IMR-90 (cell line): Measurements from ENCODE around the gene MRPS5. TPM values are rescaled to one million over a fixed set of nuclear protein-coding genes. Genes with fewer than 3 reads are reported as not detected.

ENCODE experiments used
- ATAC-seq: fragments of 200-7000 bp; cut with Tn5 transposase; 2 replicates; pipeline ENCODE4 v1.9.1; 2020; ENCODE audit warnings: low read depth, mild to moderate bottlenecking, moderate library complexity
- BruUV-seq: library from RNA; stranded (reverse); fragments of 400-500 nt; replicated peaks from 2 replicates; lab custom pipeline; 2021; lab: Mats Ljungman, UMichigan
- CTCF ChIA-PET: fragments of 300-600 bp; formaldehyde crosslinking; extraction: SDS; loops from one replicate; lab custom pipeline; 2021; ENCODE audit warnings: antibody characterized with exemption; lab: Yijun Ruan, JAX
- POLR2A ChIA-PET: fragments of 300-600 bp; sonication (Branson Sonifier 250); formaldehyde crosslinking; loops from one replicate; lab custom pipeline; 2022; ENCODE audit warnings: antibody characterized with exemption; ENCODE audit not compliant: unreplicated experiment; lab: Charles Lee
- DNase-seq: peaks from one replicate; pipeline ENCODE4 v3.0.0; 2013
- H2AFZ ChIP-seq: replicated peaks from 2 replicates; pipeline ENCODE3; 2013; ENCODE audit warnings: low read length, mild to moderate bottlenecking; ENCODE audit not compliant: poor library complexity
- H2AK5ac ChIP-seq: 2 replicates; pipeline ENCODE4 v1.6.1; 2013; ENCODE audit warnings: low read depth, low read length, inconsistent platforms
- H2AK9ac ChIP-seq: replicated peaks from 2 replicates; pipeline ENCODE3; 2013; ENCODE audit warnings: mild to moderate bottlenecking, low read depth, low read length, moderate library complexity; ENCODE audit not compliant: poor library complexity
- H2BK120ac ChIP-seq: 2 replicates; pipeline ENCODE4 v1.6.1; 2013; ENCODE audit warnings: low read depth, low read length, inconsistent platforms
- H2BK15ac ChIP-seq: 3 replicates; pipeline ENCODE4 v1.6.1; 2013; ENCODE audit warnings: low read depth, low read length, inconsistent platforms
- H2BK20ac ChIP-seq: 2 replicates; pipeline ENCODE4 v1.6.1; 2013; ENCODE audit warnings: low read depth, mild to moderate bottlenecking, inconsistent platforms, low read length, moderate library complexity
- H2BK5ac ChIP-seq: 2 replicates; pipeline ENCODE4 v1.6.1; 2013; ENCODE audit warnings: mild to moderate bottlenecking, low read depth, low read length, inconsistent platforms; ENCODE audit not compliant: poor library complexity, severe bottlenecking
- H3K14ac ChIP-seq: replicated peaks from 2 replicates; pipeline ENCODE4 v1.6.1; 2013; ENCODE audit warnings: low read depth, low read length, inconsistent platforms
- H3K18ac ChIP-seq: 2 replicates; pipeline ENCODE4 v1.6.1; 2013; ENCODE audit warnings: low read depth, low read length, control low read depth
- H3K23ac ChIP-seq: 2 replicates; pipeline ENCODE4 v1.6.1; 2013; ENCODE audit warnings: low read depth, low read length, inconsistent platforms
- H3K27ac ChIP-seq: 2 replicates; pipeline ENCODE4 v1.5.1; 2013; ENCODE audit warnings: mild to moderate bottlenecking, control low read depth, low read length; ENCODE audit not compliant: insufficient read depth
- H3K27me3 ChIP-seq: 2 replicates; pipeline ENCODE4 v1.6.1; 2013; ENCODE audit warnings: low read length; ENCODE audit not compliant: control insufficient read depth, insufficient read depth
- H3K36me3 ChIP-seq: 2 replicates; pipeline ENCODE4 v1.6.1; 2013; ENCODE audit warnings: low read length, mixed read lengths; ENCODE audit not compliant: control insufficient read depth, insufficient read depth
- H3K4ac ChIP-seq: 2 replicates; pipeline ENCODE4 v1.6.1; 2013; ENCODE audit warnings: low read depth, low read length, inconsistent platforms
- H3K4me1 ChIP-seq: 2 replicates; pipeline ENCODE4 v1.6.1; 2013; ENCODE audit warnings: low read length, mixed read lengths; ENCODE audit not compliant: control insufficient read depth, insufficient read depth
- H3K4me2 ChIP-seq: 2 replicates; pipeline ENCODE4 v1.6.1; 2013; ENCODE audit warnings: low read depth, mild to moderate bottlenecking, control low read depth, low read length, moderate library complexity
- H3K4me3 ChIP-seq: 2 replicates; pipeline ENCODE4 v1.5.1; 2013; ENCODE audit warnings: low read depth, mild to moderate bottlenecking, control low read depth, low read length, moderate library complexity; ENCODE audit not compliant: insufficient read depth
- H3K56ac ChIP-seq: 2 replicates; pipeline ENCODE4 v1.6.1; 2013; ENCODE audit warnings: low read length, inconsistent platforms; ENCODE audit not compliant: insufficient read depth; ENCODE audit errors: extremely low read depth
- H3K79me1 ChIP-seq, 2 experiments: 2 replicates each; pipeline ENCODE4 v1.6.1; 2013; ENCODE audit warnings: low read length in 2 of 2, inconsistent platforms in 1 of 2, low read depth in 1 of 2
- H3K9ac ChIP-seq: 2 replicates; pipeline ENCODE4 v1.6.1; 2013; ENCODE audit warnings: low read depth, low read length, control low read depth
- H3K9me1 ChIP-seq: 2 replicates; pipeline ENCODE4 v1.6.1; 2013; ENCODE audit warnings: low read length, inconsistent platforms; ENCODE audit not compliant: insufficient read depth
- H3K9me3 ChIP-seq: 2 replicates; pipeline ENCODE4 v1.6.1; 2013; ENCODE audit warnings: low read length; ENCODE audit not compliant: control insufficient read depth, insufficient read depth
- H4K20me1 ChIP-seq: 2 replicates; pipeline ENCODE4 v1.6.1; 2013; ENCODE audit warnings: low read length, inconsistent platforms; ENCODE audit not compliant: insufficient read depth
- H4K5ac ChIP-seq: 2 replicates; pipeline ENCODE4 v1.6.1; 2013; ENCODE audit warnings: mild to moderate bottlenecking, low read depth, low read length, control low read depth
- H4K8ac ChIP-seq, 2 experiments: 2 replicates each; pipeline ENCODE4 v1.6.1; 2013; ENCODE audit warnings: low read depth in 2 of 2, low read length in 2 of 2, control low read depth in 1 of 2, inconsistent platforms in 1 of 2
- H4K91ac ChIP-seq: 2 replicates; pipeline ENCODE4 v1.6.1; 2013; ENCODE audit warnings: low read depth, low read length, inconsistent platforms; ENCODE audit not compliant: insufficient read depth
- FOS ChIP-seq: fragments of 150-350 bp; IDR thresholded peaks from 2 replicates; pipeline ENCODE4 v1.6.1; 2016; ENCODE audit warnings: low read depth, low read length
- MXI1 ChIP-seq: IDR thresholded peaks from 2 replicates; pipeline ENCODE4 v1.6.1; 2012; ENCODE audit warnings: low read depth, mild to moderate bottlenecking, low read length, moderate library complexity, borderline replicate concordance
- NFE2L2 ChIP-seq: fragments of 150-350 bp; IDR thresholded peaks from 2 replicates; pipeline ENCODE4 v1.6.1; 2016; ENCODE audit warnings: low read depth, mild to moderate bottlenecking, low read length
- POLR2A ChIP-seq: IDR thresholded peaks from 2 replicates; pipeline ENCODE4 v1.6.1; 2012; ENCODE audit warnings: mild to moderate bottlenecking, low read depth, low read length
- RFX5 ChIP-seq: IDR thresholded peaks from 2 replicates; pipeline ENCODE4 v1.8.0; 2012; ENCODE audit warnings: low read depth, mild to moderate bottlenecking, low read length, moderate library complexity
- WGBS, 2 experiments: methylation state at CpG; one replicate each; pipeline versions ENCODE4 v1.1.5 to v1.1.7; 2013; ENCODE audit warnings: missing lambda C conversion rate in 2 of 2; ENCODE audit not compliant: insufficient read length in 1 of 2; ENCODE audit errors: extremely low coverage in 2 of 2; 5-methylcytosine and 5-hydroxymethylcytosine counted together
- dilution Hi-C: fragments of 300-500 bp; cut with HindIII; formaldehyde crosslinking; loops from one replicate; pipeline ENCODE4 v1.14.3; 2018; ENCODE audit warnings: low sequenced_read_pairs; ENCODE audit not compliant: unreplicated experiment
- in situ Hi-C: fragments of 300-500 bp; cut with MboI; formaldehyde crosslinking; loops from 3 replicates; pipeline ENCODE4 v1.14.3; 2019; ENCODE audit warnings: low sequenced_read_pairs, inconsistent platforms, mixed read lengths
- intact Hi-C: fragments of 100-400 bp; cut with micrococcal nuclease; formaldehyde crosslinking; loops from 2 replicates; pipeline ENCODE4 v1.10.0; 2022
- polyA plus RNA-seq, 3 experiments: library from polyadenylated mRNA; depleted of rRNA; stranded (reverse); fragments of >200 nt; gene quantifications; 2 replicates each; pipeline ENCODE4 v1.2.3, GENCODE V29; 2012; ENCODE audit warnings: low replicate concordance in 1 of 3
- total RNA-seq: library from RNA; depleted of rRNA; stranded (reverse); fragments of >200 nt; gene quantifications from 2 replicates; pipeline ENCODE4 v1.2.3, GENCODE V29; 2012
- TF ChIP-seq, protein P1 (sequence below): conservative IDR thresholded peaks from 2 replicates; pipeline ENCODE4 v1.5.1; 2012; ENCODE audit warnings: mild to moderate bottlenecking, low read depth, low read length, improper control_type of control experiment

Gene MRPS5
- total and polyA plus RNA-seq, 2 of the 4 experiments (the other 2 are of a cell fraction): 27.6 to 44.1 TPM

DNA sequence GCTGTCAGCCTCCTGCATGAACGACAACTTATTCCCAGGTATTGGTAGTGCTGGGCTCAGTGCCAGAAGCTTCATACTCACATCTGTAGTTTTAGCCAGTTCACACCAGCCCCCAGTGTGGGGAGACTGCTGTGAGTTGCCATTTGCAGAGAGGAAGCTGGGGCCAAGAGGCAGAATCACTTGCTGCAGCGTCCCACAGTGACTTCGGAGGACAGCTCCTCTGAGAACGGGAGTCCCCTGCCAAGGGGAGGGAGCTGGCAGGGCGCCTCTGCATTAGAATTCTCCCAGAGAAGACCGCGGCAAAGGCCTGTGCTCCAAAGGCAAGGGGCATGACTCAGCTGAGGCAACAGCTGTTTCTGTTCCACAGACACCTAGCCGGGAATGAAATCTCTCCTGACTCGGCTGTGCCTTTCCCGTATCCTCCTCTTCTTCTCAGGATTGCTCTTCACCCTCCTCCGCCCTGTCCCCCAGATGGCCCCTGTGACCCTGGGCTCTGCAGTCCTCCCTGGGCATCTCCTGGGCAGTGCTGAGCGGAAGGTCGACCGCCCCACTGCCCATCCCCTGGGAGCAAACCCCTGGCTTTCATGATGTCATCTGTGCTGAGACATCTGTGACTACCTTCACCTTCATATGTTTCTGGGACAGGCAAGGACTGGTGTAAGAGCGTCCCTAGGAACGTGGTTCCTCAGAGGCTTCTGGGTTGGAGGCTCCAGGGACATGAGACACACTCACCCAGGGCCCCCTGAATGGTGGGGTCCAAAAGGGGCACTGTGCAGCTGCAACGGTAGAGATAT, 78.1 kb downstream of the MRPS5 start:
- peak overlapping the region; percentile 30; the same call in 1 of the 2 replicates for H2AK5ac ChIP-seq
- 0 out of 2 replicates have a peak, but pooled peaks cover 7% of the 10 kb centered on the region for H3K9me1 ChIP-seq
- no peak overlapping the region; the same call in 1 of the 2 replicates for H4K5ac ChIP-seq
- peaks cover 14% of the 10 kb centered on the region for H3K4me1 ChIP-seq
- peak overlapping the region; percentile 46; the same call in 1 of the 2 replicates for H2BK20ac ChIP-seq
- H2AFZ ChIP-seq: peak overlapping the region; percentile 48
- H4K91ac ChIP-seq: no peak overlapping the region
- H3K27me3 ChIP-seq: peaks cover 3% of the 10 kb centered on the region; the same call in 1 of the 2 replicates
- no peak overlapping the region for H3K56ac ChIP-seq
- ATAC-seq: peak; percentile 93
- H3K4me3 ChIP-seq: no peak overlapping the region
- H3K4me2 ChIP-seq: peak overlapping the region; percentile 58; the same call in 1 of the 2 replicates
- WGBS, 2 experiments: 2% methylated on average over 7 of the region's 17 CpGs; no CpG with 5 or more reads in 1 of the 2 experiments
- peak overlapping the region; percentile 5; the same call in 1 of the 2 replicates for H3K4ac ChIP-seq
- H3K23ac ChIP-seq: no peak overlapping the region
- H2BK15ac ChIP-seq: no peak overlapping the region
- H3K9ac ChIP-seq: no peak overlapping the region
- ChIA-PET POLR2A (no interaction called here), CTCF (interaction anchor here (1.0 kb wide), 1 partner anchor 20 kb away, joined by 4 read pairs; no protein-coding TSS in a partner anchor)
- peak; percentile 90 for DNase-seq
- in situ Hi-C loops: no loop called here
- peak overlapping the region; percentile 59; the same call in 1 of the 2 replicates for H3K27ac ChIP-seq
- no peak overlapping the region for H4K8ac ChIP-seq
- H3K79me1 ChIP-seq: no peaks in the 10 kb centered on the region
- intact Hi-C loops: no loop called here
- peaks cover 4% of the 10 kb centered on the region; the same call in 1 of the 2 replicates for H4K20me1 ChIP-seq
- TF ChIP-seq MXI1 (no peak), NFE2L2 (peak; percentile 56; the same call in 1 of the 2 replicates), RFX5 (no peak), POLR2A (no peak), FOS (peak; percentile 53; the same call in 1 of the 2 replicates)
- TF ChIP-seq, protein P1, sequence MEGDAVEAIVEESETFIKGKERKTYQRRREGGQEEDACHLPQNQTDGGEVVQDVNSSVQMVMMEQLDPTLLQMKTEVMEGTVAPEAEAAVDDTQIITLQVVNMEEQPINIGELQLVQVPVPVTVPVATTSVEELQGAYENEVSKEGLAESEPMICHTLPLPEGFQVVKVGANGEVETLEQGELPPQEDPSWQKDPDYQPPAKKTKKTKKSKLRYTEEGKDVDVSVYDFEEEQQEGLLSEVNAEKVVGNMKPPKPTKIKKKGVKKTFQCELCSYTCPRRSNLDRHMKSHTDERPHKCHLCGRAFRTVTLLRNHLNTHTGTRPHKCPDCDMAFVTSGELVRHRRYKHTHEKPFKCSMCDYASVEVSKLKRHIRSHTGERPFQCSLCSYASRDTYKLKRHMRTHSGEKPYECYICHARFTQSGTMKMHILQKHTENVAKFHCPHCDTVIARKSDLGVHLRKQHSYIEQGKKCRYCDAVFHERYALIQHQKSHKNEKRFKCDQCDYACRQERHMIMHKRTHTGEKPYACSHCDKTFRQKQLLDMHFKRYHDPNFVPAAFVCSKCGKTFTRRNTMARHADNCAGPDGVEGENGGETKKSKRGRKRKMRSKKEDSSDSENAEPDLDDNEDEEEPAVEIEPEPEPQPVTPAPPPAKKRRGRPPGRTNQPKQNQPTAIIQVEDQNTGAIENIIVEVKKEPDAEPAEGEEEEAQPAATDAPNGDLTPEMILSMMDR: no peak
- dilution Hi-C loops: no loop called here
- no peak overlapping the region; the same call in 1 of the 2 replicates for H3K18ac ChIP-seq
- no peak overlapping the region for H2BK5ac ChIP-seq
- H3K14ac ChIP-seq: no peak overlapping the region
- no peaks in the 10 kb centered on the region for H3K36me3 ChIP-seq
- no TSS peak for BruUV-seq
- no peaks in the 10 kb centered on the region for H3K9me3 ChIP-seq
- no peak overlapping the region for H2AK9ac ChIP-seq
- H2BK120ac ChIP-seq: peak overlapping the region; percentile 37; the same call in 1 of the 2 replicates
